Uterus (tissue), 4 donors: ENCODE measurements around the gene RCBTB1. TPM values are rescaled to one million over a fixed set of nuclear protein-coding genes. Genes with fewer than 3 reads are reported as not detected.
"Not testable (repeated sequence)": the region's sequence is repeated elsewhere in the genome, so short reads cannot be mapped to it uniquely, and the experiment has no call there.

Experiments
- DNase-seq, 2 donors: peaks; one replicate each; pipeline ENCODE4 v3.0.0-alpha.2; 2019 to 2020
- H3K27ac ChIP-seq, 2 donors: fragments of 200-600 bp; sonication (generic); 1 replicate in 1 of 2; 2 replicates in 1 of 2; pipeline ENCODE4 v1.5.1; 2016 to 2018
- H3K27me3 ChIP-seq, 2 donors: fragments of 200-600 bp; sonication (generic); one replicate each; pipeline ENCODE4 v1.5.1; 2018 to 2019; ENCODE audit warnings: control low read depth in 1 of 2
- H3K36me3 ChIP-seq, 2 donors: fragments of 200-600 bp; sonication (generic); one replicate each; pipeline ENCODE4 v1.5.1; 2019; ENCODE audit warnings: control low read depth in 1 of 2
- H3K4me1 ChIP-seq, 2 donors: fragments of 200-600 bp; sonication (generic); one replicate each; pipeline ENCODE4 v1.5.1; 2018 to 2019; ENCODE audit warnings: control low read depth in 1 of 2
- H3K4me3 ChIP-seq, 2 donors: fragments of 200-600 bp; sonication (generic); 1 replicate in 1 of 2; 2 replicates in 1 of 2; pipeline ENCODE4 v1.5.1; 2018 to 2019; ENCODE audit warnings: mild to moderate bottlenecking in 1 of 2
- H3K9me3 ChIP-seq, 2 donors: fragments of 200-600 bp; sonication (generic); one replicate each; pipeline ENCODE4 v1.5.1; 2019; ENCODE audit warnings: control low read depth in 1 of 2
- CTCF ChIP-seq, 4 experiments: fragments of 200-600 bp in 2 of 4; fragments of 450-650 bp in 2 of 4; sonication (generic) in 2 of 4; IDR thresholded peaks; one replicate each; pipeline ENCODE4 v1.5.1; 2016 to 2019; ENCODE audit warnings: antibody characterized with exemption in 4 of 4, mild to moderate bottlenecking in 2 of 4, moderate library complexity in 1 of 4
- POLR2A ChIP-seq, 2 donors: fragments of 450-650 bp; IDR thresholded peaks; one replicate each; pipeline ENCODE4 v1.6.1; 2016; ENCODE audit warnings: antibody characterized with exemption in 2 of 2, mild to moderate bottlenecking in 1 of 2, moderate library complexity in 1 of 2
- intact Hi-C: fragments of 100-400 bp; cut with DNase I; formaldehyde crosslinking; loops from one replicate; pipeline ENCODE4 v1.15.1; 2023; ENCODE audit warnings: low total_unique reads
- total RNA-seq, 4 donors: library from RNA; depleted of rRNA in 3 of 4; stranded (reverse); fragments of >200 nt in 3 of 4; gene quantifications; one replicate each; pipeline versions ENCODE4 v1.1.0 to v1.2.4, GENCODE V29; 2014 to 2023
- donor health status: DM: yes; HTN: yes; CAD: no.

The RCBTB1 gene
- total RNA-seq, 4 donors from 2014 or later, result 4.4 to 24.6 (median 19.1) TPM

GRCh38 chr13:49602005-49602404, 16.6 kb upstream of the RCBTB1 start:
- Histone ChIP-seq H3K4me3 (no peak overlapping the region), H3K36me3 (no peaks in the 10 kb centered on the region), H3K27ac (no peak overlapping the region)

GRCh38 chr13:49597043-49597641, 11.8 kb upstream of the RCBTB1 start:
- intact Hi-C loops, result no loop called here
- no peak for DNase-seq
- H3K27ac ChIP-seq, result no peak overlapping the region
- no peaks in the 10 kb centered on the region for H3K9me3 ChIP-seq
- H3K27me3 ChIP-seq, result no peaks in the 10 kb centered on the region
- no peak for TF ChIP-seq POLR2A (IDR thresholded peaks at IDR 0.05)
- no peak overlapping the region for H3K4me3 ChIP-seq
- no peaks in the 10 kb centered on the region for H3K4me1 ChIP-seq
- no peaks in the 10 kb centered on the region for H3K36me3 ChIP-seq

More at GRCh38 chr13:49602005-49602404, 16.6 kb upstream of the RCBTB1 start:
- no peak for TF ChIP-seq CTCF (IDR thresholded peaks at IDR 0.05)
- H3K27me3 ChIP-seq, result no peaks in the 10 kb centered on the region
- H3K4me1 ChIP-seq, result no peaks in the 10 kb centered on the region
- intact Hi-C loops, result no loop called here
- no peaks in the 10 kb centered on the region for H3K9me3 ChIP-seq
- DNase-seq, result no peak

- H3K27me3 ChIP-seq, result no peaks in the 10 kb centered on the region
- no peak for DNase-seq
- no peak overlapping the region for H3K4me3 ChIP-seq
- no peaks in the 10 kb centered on the region for H3K9me3 ChIP-seq
- no peak overlapping the region for H3K27ac ChIP-seq
- intact Hi-C loops, result no loop called here
- TF ChIP-seq POLR2A (IDR thresholded peaks at IDR 0.05), result no peak
- TF ChIP-seq CTCF (IDR thresholded peaks at IDR 0.05), result no peak
- no peaks in the 10 kb centered on the region for H3K36me3 ChIP-seq
- H3K4me1 ChIP-seq, result no peaks in the 10 kb centered on the region
Observed at GRCh38 chr13:49596221-49596620, 10.9 kb upstream of the RCBTB1 start.

GRCh38 chr13:49594576-49594975, 9.2 kb upstream of the RCBTB1 start:
- intact Hi-C loops, result no loop called here
- Histone ChIP-seq H3K36me3 (no peaks in the 10 kb centered on the region), H3K9me3 (no peaks in the 10 kb centered on the region), H3K4me3 (no peak overlapping the region), H3K4me1 (no peaks in the 10 kb centered on the region), H3K27me3 (no peaks in the 10 kb centered on the region), H3K27ac (no peak overlapping the region)
- TF ChIP-seq POLR2A (IDR thresholded peaks at IDR 0.05), result no peak
- TF ChIP-seq CTCF (IDR thresholded peaks at IDR 0.05), result no peak
- DNase-seq, result no peak

GRCh38 chr13:49593876-49594275, 8.5 kb upstream of the RCBTB1 start:
- H3K4me1 ChIP-seq, H3K4me3 ChIP-seq, intact Hi-C loops, H3K9me3 ChIP-seq, H3K27ac ChIP-seq, H3K27me3 ChIP-seq, DNase-seq, H3K36me3 ChIP-seq: not testable (repeated sequence)

- H3K36me3 ChIP-seq, H3K4me1 ChIP-seq, H3K27me3 ChIP-seq, DNase-seq, H3K9me3 ChIP-seq, intact Hi-C loops, H3K4me3 ChIP-seq, H3K27ac ChIP-seq: not testable (repeated sequence)
Observed at GRCh38 chr13:49590714-49591113, 5.4 kb upstream of the RCBTB1 start.

GRCh38 chr13:49587311-49587847, 2.0 kb upstream of the RCBTB1 start:
- H3K27me3 ChIP-seq, result no peaks in the 10 kb centered on the region
- TF ChIP-seq CTCF (IDR thresholded peaks at IDR 0.05) (no peak), POLR2A (IDR thresholded peaks at IDR 0.05) (no peak)
- H3K36me3 ChIP-seq, result no peaks in the 10 kb centered on the region
- intact Hi-C loops, result no loop called here
- H3K4me3 ChIP-seq, result no peak overlapping the region
- no peak overlapping the region for H3K27ac ChIP-seq
- H3K9me3 ChIP-seq, result no peaks in the 10 kb centered on the region
- DNase-seq, result no peak
- no peaks in the 10 kb centered on the region for H3K4me1 ChIP-seq
